GM06990 (cell line): ENCODE measurements around the gene WDTC1.

Source experiments
- DNase-seq: peaks from one replicate; pipeline ENCODE4 v3.0.0-alpha.2; 2011; ENCODE audit not compliant: insufficient read length; ENCODE audit errors: extremely low read depth
- H3K27me3 ChIP-seq: replicated peaks from 2 replicates; pipeline ENCODE4 v1.6.0; 2011; ENCODE audit warnings: low read length; ENCODE audit not compliant: control insufficient read depth, insufficient read depth
- H3K36me3 ChIP-seq: 2 replicates; pipeline ENCODE4 v1.5.1; 2011; ENCODE audit warnings: low read length; ENCODE audit not compliant: control insufficient read depth, insufficient read depth
- H3K4me3 ChIP-seq: replicated peaks from 2 replicates; pipeline ENCODE4 v1.5.1; 2011; ENCODE audit warnings: low read depth, mild to moderate bottlenecking, control low read depth, low read length
- TF ChIP-seq, protein P1 (sequence below): IDR thresholded peaks from 2 replicates; pipeline ENCODE4 v1.5.1; 2011; ENCODE audit warnings: low read length, control low read depth, mild to moderate bottlenecking, inconsistent platforms; ENCODE audit not compliant: insufficient read depth, poor library complexity, severe bottlenecking

The WDTC1 gene

DNA sequence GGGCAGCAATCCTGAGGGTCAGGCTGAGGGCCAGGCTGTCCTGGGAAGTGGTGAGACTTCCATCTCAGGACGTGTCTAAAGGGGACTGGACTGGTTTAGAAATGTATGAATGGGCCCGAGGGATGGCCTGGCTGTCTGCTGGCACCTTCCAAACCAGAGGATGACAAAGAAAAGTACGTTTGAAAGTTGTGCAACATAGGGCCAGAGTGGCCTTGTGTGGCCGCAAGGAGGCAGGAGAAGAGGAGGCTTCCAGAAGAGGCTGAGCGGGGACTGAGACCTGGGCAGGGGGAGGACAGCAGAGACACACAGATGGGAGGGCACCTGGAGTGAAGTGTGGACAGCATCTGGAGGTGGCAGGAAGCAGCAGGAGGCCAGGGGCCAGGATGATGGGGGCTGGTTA lies 104.8 kb downstream of the WDTC1 start:
- H3K36me3 ChIP-seq = peaks cover 19% of the 10 kb centered on the region
- no peak for DNase-seq
- no peak overlapping the region for H3K4me3 ChIP-seq
- TF ChIP-seq, protein P1, sequence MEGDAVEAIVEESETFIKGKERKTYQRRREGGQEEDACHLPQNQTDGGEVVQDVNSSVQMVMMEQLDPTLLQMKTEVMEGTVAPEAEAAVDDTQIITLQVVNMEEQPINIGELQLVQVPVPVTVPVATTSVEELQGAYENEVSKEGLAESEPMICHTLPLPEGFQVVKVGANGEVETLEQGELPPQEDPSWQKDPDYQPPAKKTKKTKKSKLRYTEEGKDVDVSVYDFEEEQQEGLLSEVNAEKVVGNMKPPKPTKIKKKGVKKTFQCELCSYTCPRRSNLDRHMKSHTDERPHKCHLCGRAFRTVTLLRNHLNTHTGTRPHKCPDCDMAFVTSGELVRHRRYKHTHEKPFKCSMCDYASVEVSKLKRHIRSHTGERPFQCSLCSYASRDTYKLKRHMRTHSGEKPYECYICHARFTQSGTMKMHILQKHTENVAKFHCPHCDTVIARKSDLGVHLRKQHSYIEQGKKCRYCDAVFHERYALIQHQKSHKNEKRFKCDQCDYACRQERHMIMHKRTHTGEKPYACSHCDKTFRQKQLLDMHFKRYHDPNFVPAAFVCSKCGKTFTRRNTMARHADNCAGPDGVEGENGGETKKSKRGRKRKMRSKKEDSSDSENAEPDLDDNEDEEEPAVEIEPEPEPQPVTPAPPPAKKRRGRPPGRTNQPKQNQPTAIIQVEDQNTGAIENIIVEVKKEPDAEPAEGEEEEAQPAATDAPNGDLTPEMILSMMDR = no peak
- no peaks in the 10 kb centered on the region for H3K27me3 ChIP-seq

DNA sequence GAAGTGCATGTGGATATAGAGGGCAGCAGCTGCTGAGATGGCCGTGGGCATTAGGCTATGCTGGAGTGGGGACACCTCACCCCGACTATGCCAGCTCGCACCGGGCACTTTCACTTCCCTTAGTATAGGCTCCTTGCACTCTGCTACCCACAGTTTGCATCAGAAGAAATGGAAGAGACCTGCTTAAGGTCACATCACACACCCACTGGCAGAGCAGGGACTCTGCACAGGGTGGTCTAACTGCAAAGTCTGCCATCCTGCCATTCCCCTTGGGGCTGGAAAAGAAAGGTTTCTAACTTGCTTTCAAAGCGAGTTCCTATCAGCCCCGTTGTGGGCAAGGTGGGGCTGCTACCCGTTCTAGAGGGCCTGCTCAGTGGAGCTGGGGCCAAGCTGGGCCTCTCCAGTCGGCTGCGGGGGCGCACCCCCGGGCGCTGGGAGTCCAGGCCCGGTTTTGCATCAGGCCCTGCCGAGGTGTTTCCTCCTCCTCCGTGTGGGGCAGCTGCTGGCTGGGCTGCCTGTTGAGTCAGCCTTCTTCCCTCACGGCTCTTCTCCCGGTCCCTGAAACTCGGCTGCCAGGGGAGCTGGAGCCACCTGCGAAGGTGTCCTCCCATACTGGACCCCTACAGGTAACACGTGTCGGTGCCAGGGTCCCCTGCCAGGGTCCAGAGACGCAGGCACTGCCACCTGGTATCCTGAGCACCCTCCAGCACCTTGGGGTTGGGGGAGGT lies 107.3 kb downstream of the WDTC1 start, which contains the start of gene SYTL1:
Gene SYTL1, plus strand, starts transcription at position 498 of the 728 bp plus-strand sequence. CDS start 3,313 bp downstream, outside the sequence.
- TF ChIP-seq, protein P1 = no peak
- Histone ChIP-seq H3K36me3 (peaks cover 3% of the 10 kb centered on the region), H3K27me3 (no peaks in the 10 kb centered on the region), H3K4me3 (peak within 1 kb of the TSS; percentile 76)
- peak; percentile 84 for DNase-seq

DNA sequence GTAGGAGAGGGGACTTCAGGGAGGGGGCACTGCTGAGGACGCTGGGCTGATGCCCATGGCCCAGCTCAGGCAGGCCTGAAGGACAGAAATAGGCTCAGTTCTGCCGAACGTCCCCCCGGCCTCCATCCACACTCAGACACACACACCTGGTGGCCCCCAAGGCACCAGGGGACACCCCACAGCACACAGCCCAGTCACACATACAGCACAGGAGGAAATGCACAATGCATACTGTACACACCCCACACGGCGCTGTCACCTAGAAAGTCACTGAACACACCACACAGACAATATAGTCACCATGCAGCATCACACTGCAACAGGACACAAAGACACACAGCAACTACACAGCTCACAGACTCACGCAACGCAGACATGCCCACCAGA lies 108.0 kb downstream of the WDTC1 start:
- TF ChIP-seq, protein P1 = peak; percentile 10
- DNase-seq = no peak

DNA sequence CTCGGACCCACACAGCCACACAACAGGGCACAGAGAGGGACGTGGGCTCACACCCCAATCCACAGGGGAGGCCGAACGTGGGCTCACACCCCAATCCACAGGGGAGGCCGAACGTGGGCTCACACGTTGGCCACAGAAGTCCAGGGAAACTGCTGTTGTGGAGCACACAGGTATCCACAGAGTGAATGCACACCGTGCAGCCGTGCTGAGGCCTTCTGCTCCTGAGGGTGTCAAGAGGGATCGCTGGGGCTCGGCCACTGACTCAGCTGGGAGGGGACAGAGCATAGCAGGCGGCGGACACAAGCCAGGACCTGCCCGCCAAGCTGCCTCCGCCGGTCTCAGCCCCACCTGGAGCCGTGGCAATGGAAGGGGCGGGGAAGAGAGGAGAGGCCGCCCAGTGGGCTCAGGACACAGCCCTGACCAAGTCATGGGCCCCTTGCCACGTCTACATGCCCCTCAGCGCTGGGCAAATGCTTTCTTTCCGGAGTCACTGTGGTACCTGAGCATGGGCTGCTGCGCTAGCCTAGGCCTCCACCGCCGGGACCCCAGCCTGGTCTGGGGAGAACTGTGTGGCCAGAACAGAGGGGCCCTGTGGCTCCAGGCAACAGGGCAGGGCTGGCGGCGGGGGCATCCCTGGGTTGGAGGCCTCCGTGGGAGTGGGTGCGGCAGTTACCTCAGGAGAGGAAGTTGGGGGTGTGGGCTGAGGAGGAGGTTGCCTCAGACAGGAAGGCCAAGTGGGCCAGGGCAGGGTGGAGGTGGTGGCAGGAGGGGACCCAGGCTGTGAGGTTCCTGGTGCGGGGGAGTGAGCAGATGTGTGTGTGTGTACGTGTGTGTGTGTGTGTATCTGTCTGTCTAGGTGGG lies 108.6 kb downstream of the WDTC1 start:
- Histone ChIP-seq H3K4me3 (peak overlapping the region; percentile 76), H3K36me3 (peaks cover 2% of the 10 kb centered on the region), H3K27me3 (no peaks in the 10 kb centered on the region)
- TF ChIP-seq, protein P1 = no peak
- peak; percentile 66 for DNase-seq

More for the DNA sequence above, 108.0 kb downstream of the WDTC1 start:
- H3K27me3 ChIP-seq = no peaks in the 10 kb centered on the region
- peaks cover 2% of the 10 kb centered on the region; the same call in 1 of the 2 replicates for H3K36me3 ChIP-seq
- peak overlapping the region; percentile 76 for H3K4me3 ChIP-seq

DNA sequence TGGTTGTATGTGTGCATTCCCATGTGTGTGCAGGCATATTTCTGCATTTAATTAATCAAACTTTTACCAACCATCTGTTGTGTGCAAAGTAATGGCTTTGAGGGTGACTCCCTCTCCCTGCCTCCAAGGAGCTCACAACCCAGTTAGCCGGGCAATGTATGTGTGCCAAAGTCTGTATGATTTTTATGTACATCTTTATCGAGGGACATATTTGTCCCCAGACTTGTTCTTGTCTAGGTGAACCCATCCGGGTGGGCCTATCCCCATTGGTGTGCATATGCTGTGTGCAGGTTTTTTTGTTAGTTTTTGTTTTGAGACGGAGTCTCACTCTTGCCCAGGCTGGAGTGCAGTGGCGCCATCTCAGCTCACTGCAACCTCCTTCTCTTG lies 109.2 kb downstream of the WDTC1 start:
- Histone ChIP-seq H3K27me3 (no peaks in the 10 kb centered on the region), H3K4me3 (peak overlapping the region; percentile 76)
- no peak for DNase-seq

More for the DNA sequence above, 109.2 kb downstream of the WDTC1 start:
- H3K36me3 ChIP-seq = no peaks in the 10 kb centered on the region; the same call in none of the 2 replicates
- TF ChIP-seq, protein P1 = no peak
